SKM-1 treated with dmso at 0.1 percent for 144 hours (cell line): ENCODE results near the gene TNNI2.

Experiments used
- DNase-seq: peaks from one replicate; lab custom pipeline; 2025; ENCODE audit not compliant: unreplicated experiment; lab: John Stamatoyannopoulos, UW

Gene TNNI2

GRCh38 chr11:1832211-1832919 is 6.4 kb upstream of the TNNI2 start:
- no peak for DNase-seq

- DNase-seq = no peak
These were observed 5.9 kb upstream of the TNNI2 start for GRCh38 chr11:1832920-1833295.

- DNase-seq = no peak
These were observed 4.6 kb upstream of the TNNI2 start for GRCh38 chr11:1834062-1834610.

- no peak for DNase-seq
These were observed 3.8 kb upstream of the TNNI2 start, which contains the start of gene SYT8 for GRCh38 chr11:1834779-1835670. SYT8 (plus strand) TSS chr11:1834990; CDS start chr11:1835106, 116 bp downstream.

- DNase-seq = no peak
These were observed 3.1 kb upstream of the TNNI2 start for GRCh38 chr11:1835671-1836010.

GRCh38 chr11:1836011-1836945 is 2.5 kb upstream of the TNNI2 start:
- DNase-seq = no peak

- DNase-seq = peak; percentile 13
These were observed 1.4 kb upstream of the TNNI2 start for GRCh38 chr11:1837171-1838076.

- DNase-seq = no peak
These were observed 730 bp upstream of the TNNI2 start for GRCh38 chr11:1838077-1838425.

- DNase-seq = no peak
These were observed 583 bp downstream of the TNNI2 start for GRCh38 chr11:1839204-1839923.

GRCh38 chr11:1839924-1840779 is 1.4 kb downstream of the TNNI2 start:
- peak; percentile 90 for DNase-seq

- no peak for DNase-seq
These were observed 2.1 kb downstream of the TNNI2 start for GRCh38 chr11:1840780-1841480.

- no peak for DNase-seq
These were observed 2.8 kb downstream of the TNNI2 start for GRCh38 chr11:1841511-1842148.

- no peak for DNase-seq
These were observed 3.6 kb downstream of the TNNI2 start for GRCh38 chr11:1842149-1843097.

- no peak for DNase-seq
These were observed 4.3 kb downstream of the TNNI2 start for GRCh38 chr11:1843098-1843473.

GRCh38 chr11:1843796-1844195 is 5.0 kb downstream of the TNNI2 start:
- DNase-seq = no peak
